ENCODE data around the gene ABR. TPM values are rescaled to one million over a fixed set of nuclear protein-coding genes. Genes with fewer than 3 reads are reported as not detected.

ABR gene
- total RNA-seq, 2 experiments from 2014 or later: 31.6 to 35.1 TPM

DNA sequence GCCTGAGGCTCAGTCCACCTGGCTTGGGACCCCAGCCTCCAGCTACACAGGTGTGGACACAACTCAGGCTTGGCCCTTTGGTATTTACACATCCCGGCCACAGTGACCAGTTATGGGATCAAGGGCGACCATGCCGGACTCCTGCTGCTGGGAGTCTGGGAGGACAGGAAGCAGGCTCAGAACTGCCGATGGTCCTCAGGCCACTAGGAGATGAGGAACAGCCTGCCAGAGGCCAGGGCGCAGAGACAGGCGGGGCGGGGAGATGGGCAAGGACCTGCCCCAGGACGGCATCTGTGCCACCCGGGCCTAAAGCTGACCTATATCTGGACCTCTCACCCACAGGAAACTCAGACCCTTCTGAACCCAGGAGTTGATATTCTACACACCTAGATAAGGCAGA lies 212.7 kb downstream of the ABR start:
- Mint-ChIP-seq H3K4me1 (peaks cover 3% of the 10 kb centered on the region), H3K9me3 (no peaks in the 10 kb centered on the region), H3K27ac (no peak overlapping the region), H3K36me3 (no peaks in the 10 kb centered on the region), H3K4me3 (no peak overlapping the region), H3K27me3 (peaks cover 65% of the 10 kb centered on the region)
- no peak for DNase-seq

DNA sequence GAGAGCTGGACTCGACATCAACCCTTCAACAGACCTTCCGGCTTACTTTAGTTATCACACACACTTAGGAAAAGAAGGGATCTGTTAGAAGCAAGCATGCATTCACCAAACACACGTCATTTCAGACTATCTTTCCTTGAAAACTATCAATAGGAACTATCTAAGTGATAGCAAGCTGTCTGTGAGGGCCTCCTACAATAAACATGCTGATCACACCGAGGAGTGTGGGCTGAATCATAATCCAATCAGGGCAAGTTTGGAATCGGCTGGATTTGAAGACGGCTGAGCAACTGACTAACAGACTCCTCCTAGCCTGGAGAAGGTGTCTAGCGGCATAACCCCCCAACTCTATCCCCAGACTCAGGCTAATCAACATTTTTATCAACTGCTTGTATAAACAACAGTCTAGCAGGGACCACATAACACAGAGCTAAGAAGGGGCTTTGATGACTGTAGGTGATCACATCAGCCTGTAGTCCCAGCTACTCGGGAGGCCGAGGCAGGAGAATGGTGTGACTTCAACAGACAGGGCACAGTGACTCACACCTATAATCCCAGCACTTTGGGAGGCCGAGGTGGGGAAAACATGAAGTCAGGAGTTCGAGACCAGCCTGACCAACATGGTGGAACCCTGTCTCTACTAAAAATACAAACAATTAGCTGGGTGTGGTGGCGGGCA lies 214.3 kb downstream of the ABR start:
- peaks cover 3% of the 10 kb centered on the region for H3K4me1 Mint-ChIP-seq
- no peaks in the 10 kb centered on the region for H3K36me3 Mint-ChIP-seq
- no peak overlapping the region for H3K27ac Mint-ChIP-seq
- H3K4me3 Mint-ChIP-seq: no peak overlapping the region
- peaks cover 52% of the 10 kb centered on the region for H3K27me3 Mint-ChIP-seq
- no peaks in the 10 kb centered on the region for H3K9me3 Mint-ChIP-seq
- DNase-seq: no peak

DNA sequence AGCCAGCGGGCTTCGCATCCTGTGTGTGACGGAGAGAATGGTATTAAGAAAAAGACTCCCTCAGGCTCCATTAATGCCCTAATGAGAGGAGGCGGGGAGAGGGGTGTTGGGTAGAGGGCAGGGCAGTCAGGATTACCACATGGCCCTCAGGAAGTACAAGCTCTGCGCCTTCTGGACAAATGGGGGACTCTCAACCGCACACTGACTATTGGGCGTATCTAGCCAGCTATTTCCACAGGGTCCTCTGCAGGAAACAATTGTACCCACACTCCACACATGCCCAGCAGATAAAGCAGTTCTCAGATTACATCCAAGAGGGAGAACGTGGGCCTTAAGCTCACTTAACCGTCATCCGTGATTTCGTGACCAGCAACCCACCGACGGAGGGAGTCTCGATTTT lies 214.9 kb downstream of the ABR start:
- H3K27ac Mint-ChIP-seq: no peak overlapping the region
- peaks cover 2% of the 10 kb centered on the region for H3K4me1 Mint-ChIP-seq
- DNase-seq: no peak
- no peaks in the 10 kb centered on the region for H3K9me3 Mint-ChIP-seq
- H3K36me3 Mint-ChIP-seq: no peaks in the 10 kb centered on the region
- peaks cover 46% of the 10 kb centered on the region for H3K27me3 Mint-ChIP-seq
- H3K4me3 Mint-ChIP-seq: no peak overlapping the region

DNA sequence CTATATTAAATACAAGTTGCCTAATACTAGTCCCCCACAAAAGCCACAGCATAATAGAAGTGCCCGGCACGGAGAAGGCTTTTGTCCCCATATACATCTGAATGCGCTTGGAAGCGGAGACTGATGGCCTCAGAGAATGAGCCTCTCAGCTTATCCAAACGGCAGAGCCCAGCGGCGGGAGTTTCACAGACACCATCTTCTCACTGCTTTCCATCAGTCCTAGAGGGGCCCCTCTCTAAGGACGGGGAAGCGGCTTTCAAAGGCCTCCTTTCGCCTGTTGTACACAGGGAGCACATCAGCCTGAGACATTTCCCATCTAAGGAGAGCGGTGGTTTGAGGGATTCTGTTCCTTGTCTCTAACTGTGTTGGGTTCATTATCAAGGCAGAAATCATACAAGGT lies 217.1 kb downstream of the ABR start:
- Mint-ChIP-seq H3K27me3 (peaks cover 29% of the 10 kb centered on the region), H3K4me1 (no peaks in the 10 kb centered on the region), H3K9me3 (no peaks in the 10 kb centered on the region), H3K4me3 (no peak overlapping the region), H3K36me3 (no peaks in the 10 kb centered on the region), H3K27ac (no peak overlapping the region)
- no peak for DNase-seq

DNA sequence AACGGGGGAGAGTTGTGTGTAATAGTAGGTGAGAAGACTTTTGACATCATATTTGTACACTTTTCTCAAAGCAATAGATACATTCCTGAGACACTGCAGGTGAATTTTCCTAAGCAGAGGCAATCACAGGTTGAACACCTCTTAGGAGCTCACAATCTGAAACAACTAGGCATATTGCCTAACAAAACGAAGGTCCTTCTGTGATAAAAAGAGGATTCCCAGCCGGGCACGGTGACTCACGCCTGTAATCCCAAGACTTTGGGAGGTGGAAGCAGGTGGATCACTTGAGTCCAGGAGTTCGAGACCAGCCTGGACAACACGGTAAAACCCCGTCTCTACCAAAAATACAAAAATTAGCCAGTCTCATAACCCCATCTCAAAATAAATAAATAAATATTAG lies 217.6 kb downstream of the ABR start:
- H3K4me1 Mint-ChIP-seq: no peaks in the 10 kb centered on the region
- H3K27me3 Mint-ChIP-seq: peaks cover 28% of the 10 kb centered on the region
- DNase-seq: no peak
- H3K9me3 Mint-ChIP-seq: no peaks in the 10 kb centered on the region
- no peak overlapping the region for H3K27ac Mint-ChIP-seq
- H3K4me3 Mint-ChIP-seq: no peak overlapping the region
- H3K36me3 Mint-ChIP-seq: no peaks in the 10 kb centered on the region

DNA sequence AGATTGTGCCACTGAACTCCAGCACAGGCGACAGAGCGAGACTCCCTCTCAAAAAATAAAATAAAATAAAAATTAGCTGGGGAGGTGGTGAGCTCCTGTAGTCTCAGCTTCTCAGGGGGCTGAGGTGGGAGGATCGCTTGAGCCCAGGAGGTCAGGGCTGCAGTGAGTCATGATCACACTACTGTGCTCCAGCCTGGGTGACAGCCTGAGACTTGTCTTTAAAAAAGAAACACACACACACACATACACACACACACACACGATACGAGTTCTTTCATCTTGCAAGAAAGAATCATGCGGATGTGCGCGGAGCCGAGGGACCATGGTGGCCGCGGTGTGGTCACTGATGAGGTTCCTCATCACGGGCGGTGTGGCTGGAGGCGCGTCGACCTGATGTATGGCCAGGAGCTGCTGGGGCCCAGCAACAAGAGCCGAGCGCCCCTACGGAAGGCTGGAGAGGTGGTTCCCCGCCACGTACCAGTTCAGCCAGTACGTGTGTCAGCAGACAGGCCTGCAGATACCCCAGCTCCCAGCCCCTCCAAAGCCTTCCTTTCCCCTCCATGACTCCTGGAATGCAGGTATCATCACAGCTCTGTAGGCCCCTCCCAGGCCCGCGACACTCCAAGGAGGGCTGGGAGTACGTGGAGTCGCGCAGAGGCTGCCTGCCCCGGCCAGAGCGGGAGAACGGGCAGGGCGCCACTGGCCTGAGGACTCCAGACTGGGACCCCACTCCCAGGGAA lies 220.9 kb downstream of the ABR start:
- Mint-ChIP-seq H3K27me3 (peaks cover 15% of the 10 kb centered on the region), H3K4me1 (no peaks in the 10 kb centered on the region), H3K36me3 (no peaks in the 10 kb centered on the region), H3K9me3 (no peaks in the 10 kb centered on the region), H3K27ac (no peak overlapping the region), H3K4me3 (no peak overlapping the region)
- DNase-seq: no peak

DNA sequence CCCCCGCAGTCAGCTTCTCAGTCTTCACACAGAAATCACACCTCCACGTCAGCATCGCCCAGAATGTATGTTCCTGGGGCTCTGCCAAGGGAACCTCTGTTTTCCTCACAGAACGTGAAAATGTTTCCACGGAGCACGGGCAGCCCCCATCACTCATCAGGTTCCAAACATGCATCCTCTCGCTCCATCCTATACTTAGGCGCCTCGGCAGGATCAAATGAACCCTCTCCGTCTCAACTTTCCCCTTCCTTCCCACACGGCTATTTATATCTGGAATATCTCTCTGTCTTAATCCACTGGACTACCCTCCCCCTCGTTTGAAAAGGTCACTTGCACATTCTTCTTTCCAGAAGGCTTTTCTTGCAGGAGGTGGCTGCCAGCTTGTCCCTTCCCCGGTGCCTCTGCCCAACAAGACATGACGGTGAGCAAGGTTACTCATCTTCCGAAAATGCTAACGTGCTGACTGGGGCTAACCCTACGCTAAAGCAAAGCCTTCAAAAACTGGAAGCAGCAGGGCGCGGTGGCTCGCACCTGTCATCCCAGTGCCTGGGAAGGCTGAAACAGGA lies 221.8 kb downstream of the ABR start:
- no peak for DNase-seq
- Mint-ChIP-seq H3K4me1 (no peaks in the 10 kb centered on the region), H3K36me3 (no peaks in the 10 kb centered on the region), H3K4me3 (no peak overlapping the region), H3K27ac (no peak overlapping the region), H3K27me3 (peaks cover 14% of the 10 kb centered on the region), H3K9me3 (no peaks in the 10 kb centered on the region)

DNA sequence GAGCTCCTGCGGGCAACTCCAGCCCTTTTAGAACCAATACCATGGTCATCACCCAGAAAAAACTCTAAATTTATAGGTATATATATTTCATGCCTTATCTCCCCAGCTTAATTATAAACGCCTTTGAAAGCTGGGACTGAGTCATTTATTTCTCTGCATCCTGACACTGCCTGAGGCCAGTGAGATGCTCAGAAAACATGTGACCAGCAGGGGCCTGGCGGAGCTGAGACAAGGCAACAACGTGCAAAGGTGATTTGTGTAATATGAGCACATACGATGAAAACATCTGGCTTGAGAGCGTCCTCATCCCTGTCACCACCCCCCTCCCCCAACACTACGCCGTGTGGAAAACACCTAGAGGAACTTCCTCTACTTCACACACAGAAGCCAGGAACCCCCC lies 222.9 kb downstream of the ABR start:
- Mint-ChIP-seq H3K4me1 (no peaks in the 10 kb centered on the region), H3K36me3 (no peaks in the 10 kb centered on the region), H3K27ac (no peak overlapping the region), H3K9me3 (no peaks in the 10 kb centered on the region), H3K4me3 (no peak overlapping the region), H3K27me3 (peaks cover 16% of the 10 kb centered on the region)
- DNase-seq: no peak

DNA sequence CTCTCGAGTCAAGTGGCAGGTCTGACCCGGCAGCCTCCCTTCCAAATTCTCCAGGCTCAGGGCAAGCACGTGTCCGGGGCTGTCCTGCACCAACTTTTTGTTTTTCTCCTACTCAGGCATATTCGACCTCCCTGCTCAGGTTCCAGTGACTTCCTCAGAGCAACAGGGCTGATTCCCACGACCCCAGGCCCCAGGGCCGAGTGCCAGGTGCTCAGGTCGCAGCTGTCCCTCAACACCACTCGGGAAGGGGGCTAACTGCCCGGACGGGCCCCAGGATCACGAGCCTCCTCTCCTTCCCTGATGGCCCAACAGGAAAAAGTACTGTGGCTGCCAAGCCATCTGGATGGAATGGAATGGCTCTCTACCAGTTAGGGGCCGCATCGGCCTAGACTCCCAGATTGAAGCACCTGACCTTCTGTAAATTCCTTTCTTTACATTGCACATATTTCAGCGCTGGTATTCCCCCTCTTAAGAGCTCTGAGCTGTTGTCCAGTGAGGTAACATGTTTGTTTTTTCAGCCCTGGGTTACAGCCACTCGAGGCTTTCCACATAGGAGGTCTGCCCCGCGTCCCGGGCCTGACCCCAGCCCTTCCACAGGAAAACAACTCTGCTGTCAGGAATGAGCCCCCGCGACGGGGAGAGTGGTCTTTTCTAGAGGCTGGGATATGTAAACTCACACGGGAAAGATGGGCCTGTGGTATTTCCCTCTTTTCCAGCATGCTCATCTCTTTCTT lies 225.2 kb downstream of the ABR start:
- Mint-ChIP-seq H3K27ac (no peak overlapping the region), H3K9me3 (no peaks in the 10 kb centered on the region), H3K4me1 (no peaks in the 10 kb centered on the region), H3K27me3 (peaks cover 29% of the 10 kb centered on the region), H3K36me3 (no peaks in the 10 kb centered on the region), H3K4me3 (no peak overlapping the region)
- DNase-seq: no peak

DNA sequence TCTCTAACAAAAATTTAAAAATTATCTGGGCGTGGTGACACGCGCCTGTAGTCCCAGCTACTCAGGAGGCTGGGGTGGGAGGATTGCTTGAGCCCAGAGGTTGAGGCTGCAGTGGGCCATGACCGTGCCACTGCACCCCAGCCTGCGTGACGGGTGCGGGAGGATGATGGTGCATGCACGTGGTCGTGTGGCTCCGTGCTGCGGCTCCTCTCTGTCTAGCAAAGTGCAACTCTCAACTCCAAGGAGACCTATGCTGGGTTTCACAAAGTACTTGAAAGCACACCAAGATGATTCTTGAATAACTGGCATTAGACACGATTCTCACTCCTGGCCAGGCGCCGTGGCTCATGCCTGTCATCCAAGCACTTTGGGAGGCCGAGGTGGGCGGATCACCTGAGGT lies 226.0 kb downstream of the ABR start:
- DNase-seq: no peak
- no peak overlapping the region for H3K27ac Mint-ChIP-seq
- peaks cover 29% of the 10 kb centered on the region for H3K27me3 Mint-ChIP-seq
- no peaks in the 10 kb centered on the region for H3K9me3 Mint-ChIP-seq
- H3K4me1 Mint-ChIP-seq: no peaks in the 10 kb centered on the region
- no peaks in the 10 kb centered on the region for H3K36me3 Mint-ChIP-seq
- no peak overlapping the region for H3K4me3 Mint-ChIP-seq

Other genes with a start within 250 kb of the ABR start
- gene NXN, start 200.2 kb downstream of the ABR start, total RNA-seq: under 1 TPM; 0.48 to 0.49 TPM
- 10 to 100 TPM; 15.4 to 16.9 TPM for gene TIMM22, start 182.9 kb downstream of the ABR start, total RNA-seq
- gene BHLHA9, start 90.5 kb upstream of the ABR start, total RNA-seq: not detected
- gene TRARG1, start 99.7 kb upstream of the ABR start, total RNA-seq: not detected
- 100 to 1,000 TPM; 550 to 555 TPM for gene YWHAE, start 220.2 kb upstream of the ABR start, total RNA-seq